Endothelial cell of umbilical vein (primary cell): ENCODE measurements around the gene PRKAG2.

Source experiments
- CTCF ChIP-seq, 2 donors: IDR thresholded peaks; 1 replicate in 1 of 2; 2 replicates in 1 of 2; pipeline ENCODE4 v1.5.1; 2011; ENCODE audit warnings: low read length in 2 of 2, mild to moderate bottlenecking in 2 of 2, moderate library complexity in 2 of 2, control low read depth in 1 of 2, inconsistent platforms in 1 of 2, low read depth in 1 of 2; ENCODE audit not compliant: insufficient read depth in 1 of 2; ENCODE audit errors: extremely low read depth in 1 of 2
- EZH2 ChIP-seq: IDR thresholded peaks from 2 replicates; pipeline ENCODE4 v1.6.1; 2012; ENCODE audit warnings: borderline replicate concordance, low read depth, mild to moderate bottlenecking, moderate library complexity, low read length, inconsistent platforms; ENCODE audit not compliant: severe bottlenecking

GRCh38 chr7:151822541-151823181, 54.3 kb downstream of the PRKAG2 start:
- no peak for TF ChIP-seq EZH2
- TF ChIP-seq CTCF (IDR thresholded peaks at IDR 0.05; ENCODE audit: extremely low read depth in 1 of 2, insufficient read depth in 1 of 2, low read depth in 1 of 2, low read length in 2 of 2): no peak
